Effector CD4-positive, alpha-beta T cell (primary cell): Measurements from ENCODE around the gene CYP2W1.

Experiments used
- DNase-seq: peaks from one replicate; pipeline ENCODE4 v3.0.0-alpha.2; 2020

Gene CYP2W1

GRCh38 chr7:982511-983003, 424 bp upstream of the CYP2W1 start:
- no peak for DNase-seq

DNA sequence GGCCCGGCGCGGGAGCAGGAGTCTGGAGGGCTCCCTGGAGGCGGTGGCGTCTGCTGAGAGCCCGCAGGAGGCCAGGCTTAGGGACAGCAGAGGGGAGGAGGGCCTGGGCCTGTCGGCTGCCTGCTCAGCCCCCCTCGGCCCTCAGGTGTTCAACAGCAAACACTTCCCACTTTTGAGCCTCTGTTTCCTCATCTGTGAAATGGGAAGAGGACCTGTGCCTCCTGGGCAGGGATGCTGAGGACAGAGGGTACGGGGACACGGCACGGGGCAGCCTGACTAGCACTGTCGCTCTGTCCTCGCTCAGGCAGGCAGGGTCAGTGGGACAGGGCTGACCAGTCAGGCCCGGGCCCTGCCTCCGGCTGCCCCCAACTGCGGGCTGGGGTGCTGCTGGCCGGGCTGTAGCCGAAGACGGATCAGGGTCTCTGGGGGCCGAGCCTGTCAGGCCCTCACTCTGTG, 663 bp downstream of the CYP2W1 start:
- no peak for DNase-seq

- no peak for DNase-seq
These were observed 1.6 kb downstream of the CYP2W1 start for GRCh38 chr7:984361-985126.

DNA sequence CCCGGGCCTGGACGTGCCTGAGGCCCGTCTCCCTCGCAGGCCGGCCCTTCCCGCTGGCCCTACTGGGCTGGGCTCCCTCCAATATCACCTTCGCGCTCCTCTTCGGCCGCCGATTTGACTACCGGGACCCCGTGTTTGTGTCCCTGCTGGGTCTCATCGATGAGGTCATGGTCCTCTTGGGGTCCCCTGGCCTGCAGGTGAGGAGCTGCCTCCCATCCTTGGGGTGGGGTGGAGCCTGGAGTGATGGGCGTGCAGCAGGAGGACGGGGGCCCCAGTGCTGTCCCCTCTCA, 2.1 kb downstream of the CYP2W1 start:
- DNase-seq: no peak

DNA sequence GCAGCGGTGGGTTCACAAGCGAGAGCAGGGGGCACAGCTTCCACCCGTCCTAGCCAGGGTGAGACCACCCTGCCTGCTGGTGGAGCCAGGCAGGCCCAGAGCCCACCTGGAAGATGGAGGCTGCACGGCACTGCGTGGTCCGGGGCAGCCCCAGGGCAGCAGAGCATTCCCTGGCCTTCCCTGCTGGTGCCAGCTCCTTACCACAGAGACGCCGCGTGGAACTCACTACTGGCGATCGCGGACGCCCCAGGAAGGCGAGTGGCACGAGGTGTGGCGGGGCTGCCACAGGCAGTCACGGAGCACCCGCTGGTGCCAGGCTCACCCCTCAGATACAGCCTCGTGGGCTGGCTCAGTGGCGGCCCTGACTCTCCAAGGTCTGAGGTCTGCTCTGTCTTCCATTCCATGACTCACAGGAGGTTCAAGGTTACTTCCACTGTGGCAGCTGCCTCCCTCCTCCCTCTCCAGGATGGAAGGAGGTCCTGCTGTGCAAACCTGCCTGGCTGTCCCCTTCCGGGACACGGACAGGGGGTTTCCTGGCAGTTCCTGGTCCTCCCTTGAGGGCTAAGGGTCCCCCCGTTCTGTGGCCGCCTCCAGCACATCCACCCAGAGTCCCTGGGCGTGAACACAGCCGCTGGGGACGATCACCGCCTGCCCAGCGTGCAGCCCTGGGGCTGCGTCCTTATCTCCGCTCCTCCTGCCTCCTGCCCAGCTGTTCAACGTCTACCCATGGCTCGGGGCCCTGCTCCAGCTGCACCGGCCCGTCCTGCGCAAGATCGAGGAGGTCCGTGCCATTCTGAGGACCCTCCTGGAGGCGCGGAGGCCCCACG, 3.1 kb downstream of the CYP2W1 start:
- DNase-seq: no peak

DNA sequence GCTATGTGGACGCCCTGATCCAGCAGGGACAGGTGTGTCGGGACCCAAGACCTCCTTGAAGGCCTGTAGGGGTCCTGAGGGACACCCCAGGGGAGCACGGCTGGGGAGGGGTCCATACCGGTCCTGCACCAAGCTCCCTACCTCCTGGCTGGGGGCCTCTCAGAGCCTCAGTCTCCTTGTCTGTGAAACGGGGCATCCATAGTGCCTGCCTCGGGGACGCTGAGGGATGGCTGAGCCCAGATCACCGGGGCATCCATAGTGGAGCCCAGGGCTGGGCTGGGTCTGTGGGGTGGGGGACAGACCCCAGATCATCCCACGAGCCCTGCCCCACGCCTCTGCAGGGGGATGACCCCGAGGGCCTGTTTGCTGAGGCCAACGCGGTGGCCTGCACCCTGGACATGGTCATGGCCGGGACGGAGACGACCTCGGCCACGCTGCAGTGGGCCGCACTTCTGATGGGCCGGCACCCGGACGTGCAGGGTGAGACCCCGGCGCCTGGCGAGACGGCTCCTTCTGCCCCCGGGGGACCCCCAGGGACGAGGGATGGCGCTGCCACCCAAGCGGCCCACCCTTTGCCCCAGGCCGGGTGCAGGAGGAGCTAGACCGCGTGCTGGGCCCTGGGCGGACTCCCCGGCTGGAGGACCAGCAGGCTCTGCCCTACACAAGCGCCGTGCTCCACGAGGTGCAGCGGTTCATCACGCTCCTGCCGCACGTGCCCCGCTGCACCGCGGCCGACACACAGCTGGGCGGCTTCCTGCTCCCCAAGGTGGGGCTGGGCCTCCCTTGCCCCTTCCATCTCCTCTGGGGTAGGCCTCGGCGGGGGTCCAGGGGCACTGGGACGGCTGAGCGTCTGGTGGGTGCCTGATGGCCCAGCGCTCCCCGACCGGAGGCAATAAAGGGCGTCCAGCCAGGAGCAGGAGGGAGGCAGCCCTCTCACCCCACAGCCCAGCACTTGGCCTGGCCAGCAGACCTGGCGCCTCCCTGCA, 4.1 kb downstream of the CYP2W1 start:
- DNase-seq: no peak

DNA sequence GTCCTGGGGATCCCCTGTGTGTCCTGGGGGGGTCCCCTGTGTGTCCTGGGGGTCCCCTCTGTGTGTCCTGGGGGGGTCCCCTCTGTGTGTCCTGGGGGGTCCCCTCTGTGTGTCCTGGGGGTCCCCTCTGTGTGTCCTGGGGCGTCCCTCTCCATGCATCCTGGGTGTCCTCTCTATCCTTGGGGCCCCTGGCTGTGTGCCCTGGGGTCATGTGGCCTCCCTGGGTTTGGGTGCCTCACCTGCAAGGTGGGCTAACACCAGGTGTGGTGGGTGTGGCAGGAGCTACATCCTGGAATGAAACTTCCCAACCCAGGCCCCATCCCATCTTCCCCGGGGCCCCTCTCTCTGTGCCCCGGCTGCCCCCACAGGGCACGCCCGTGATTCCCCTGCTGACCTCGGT, 4.9 kb downstream of the CYP2W1 start:
- no peak for DNase-seq

GRCh38 chr7:988426-988911, 5.5 kb downstream of the CYP2W1 start:
- DNase-seq: no peak

- no peak for DNase-seq
These were observed 6.1 kb downstream of the CYP2W1 start for GRCh38 chr7:988963-989529.

- no peak for DNase-seq
These were observed 7.5 kb downstream of the CYP2W1 start for GRCh38 chr7:990352-990932.

GRCh38 chr7:990933-991728, 8.2 kb downstream of the CYP2W1 start:
- DNase-seq: no peak

DNA sequence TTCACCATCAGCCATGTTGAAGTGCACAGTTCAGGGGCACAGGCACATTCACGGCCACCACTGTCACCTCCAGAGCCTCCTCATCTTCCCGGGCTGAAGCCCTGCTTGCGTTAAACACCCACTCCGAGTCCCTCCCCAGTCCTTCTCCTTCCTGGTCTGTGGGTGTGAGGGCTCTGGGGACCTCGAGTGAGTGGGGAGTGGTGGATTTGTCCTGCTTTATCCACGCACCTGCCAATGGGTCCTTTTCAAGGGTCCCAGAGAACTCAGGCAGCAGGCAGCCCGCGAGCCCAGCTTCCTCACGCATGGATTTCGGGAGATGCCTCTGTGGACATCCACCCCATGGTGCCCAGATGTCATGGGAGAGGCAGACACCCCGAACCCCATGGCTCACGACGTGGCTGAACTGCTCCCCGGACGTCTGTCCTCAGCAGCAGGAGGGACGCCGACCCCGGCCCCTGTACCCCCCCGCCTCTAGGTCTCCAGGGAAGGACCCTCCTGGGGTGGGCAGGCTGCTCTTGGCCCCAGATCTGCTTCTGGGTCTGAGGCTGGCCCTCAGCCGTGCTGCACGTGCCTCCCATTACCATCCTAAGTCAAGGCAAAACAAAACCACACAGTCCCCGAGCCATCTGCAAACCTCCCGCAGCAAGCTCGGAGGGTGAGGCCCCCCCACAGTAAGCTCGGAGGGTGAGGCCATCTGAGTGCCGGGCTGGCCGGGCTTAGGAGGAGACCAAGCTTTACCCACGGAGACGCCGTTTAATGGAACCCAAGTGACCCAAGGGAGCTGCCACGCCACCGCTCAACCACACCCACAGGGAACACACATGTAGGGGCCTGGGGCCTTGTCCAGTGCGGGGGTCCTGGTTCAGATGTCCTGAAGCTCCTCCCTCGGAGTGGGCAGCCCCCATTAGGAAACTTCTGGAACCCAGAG, 9.0 kb downstream of the CYP2W1 start:
- DNase-seq: no peak

DNA sequence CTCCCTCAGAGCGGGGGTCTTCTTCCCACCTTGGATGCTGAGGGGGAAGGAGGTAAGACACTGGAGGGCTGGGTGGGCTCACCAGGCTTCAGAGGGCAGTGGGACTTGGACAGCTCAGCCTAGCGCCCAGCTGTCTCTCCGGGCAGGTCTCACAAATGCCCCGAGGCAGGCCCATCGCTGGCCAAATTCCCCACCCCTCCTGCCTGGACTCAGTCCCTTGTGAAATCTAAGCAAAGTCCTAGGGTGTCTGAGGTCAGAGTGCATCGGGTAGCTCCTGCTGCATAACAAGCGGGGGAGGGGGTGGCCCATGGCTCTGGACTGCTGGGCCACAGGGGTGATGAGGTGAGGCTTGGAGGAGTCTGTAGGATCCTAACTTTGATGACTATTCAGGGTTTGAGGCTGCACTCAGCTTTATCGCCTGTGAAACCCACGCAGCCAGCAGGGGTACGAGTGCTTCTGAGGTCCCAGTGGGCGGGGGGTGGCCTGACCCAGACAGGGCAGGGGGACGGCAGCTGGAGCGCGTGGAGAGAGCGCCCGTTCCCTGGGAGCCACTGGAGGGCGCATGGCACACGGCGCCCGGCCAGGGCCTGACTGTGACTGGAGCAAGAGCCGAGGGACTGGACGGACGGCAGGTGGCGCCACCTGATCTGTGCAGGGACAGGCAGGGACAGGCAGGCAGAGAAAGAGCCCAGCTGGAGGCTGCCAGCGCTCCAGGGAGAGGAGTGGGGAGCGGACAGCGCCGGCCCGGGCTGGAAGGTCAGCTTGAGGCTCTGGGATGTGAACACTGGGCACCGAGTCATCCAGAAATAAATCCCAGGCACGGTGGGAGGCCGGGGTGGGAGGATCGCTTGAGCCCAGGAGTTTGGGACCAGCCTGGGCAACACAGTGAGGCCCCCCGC, 10.0 kb downstream of the CYP2W1 start:
- peak; percentile 94 for DNase-seq

DNA sequence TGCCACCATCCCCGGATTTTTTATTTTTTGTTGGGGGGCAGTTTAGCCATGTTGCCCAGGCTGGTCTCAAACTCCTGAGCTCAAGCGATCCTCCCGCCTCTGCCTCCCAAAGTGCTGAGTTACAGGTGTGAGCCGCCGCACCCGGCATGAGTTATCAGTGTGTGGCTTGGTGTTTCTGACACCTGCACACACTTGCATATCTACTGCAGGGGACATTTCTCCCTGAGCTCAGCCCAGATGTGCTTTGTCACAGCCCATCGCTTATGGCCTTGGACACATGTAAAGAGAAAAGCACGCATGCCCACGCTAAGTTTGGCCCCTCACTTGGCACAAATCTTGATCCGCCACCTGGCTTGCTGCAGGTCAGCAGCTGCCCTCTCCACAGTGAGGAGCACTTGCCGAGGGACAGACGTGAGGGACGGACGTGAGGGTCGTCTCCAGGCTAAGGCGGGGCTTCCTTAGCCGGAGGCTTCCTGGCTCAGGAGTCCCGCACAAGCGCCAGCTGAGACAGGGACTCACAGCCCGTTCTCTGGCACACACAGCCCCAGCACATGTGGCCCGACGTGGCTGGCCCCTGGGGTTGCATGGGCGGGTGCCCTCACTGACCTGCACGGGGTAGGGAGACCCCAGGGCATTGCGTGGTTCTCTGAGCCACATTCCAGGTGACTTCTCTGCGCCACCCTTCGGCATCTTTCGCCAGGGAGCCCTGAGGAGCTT, 11.8 kb downstream of the CYP2W1 start:
- no peak for DNase-seq

DNA sequence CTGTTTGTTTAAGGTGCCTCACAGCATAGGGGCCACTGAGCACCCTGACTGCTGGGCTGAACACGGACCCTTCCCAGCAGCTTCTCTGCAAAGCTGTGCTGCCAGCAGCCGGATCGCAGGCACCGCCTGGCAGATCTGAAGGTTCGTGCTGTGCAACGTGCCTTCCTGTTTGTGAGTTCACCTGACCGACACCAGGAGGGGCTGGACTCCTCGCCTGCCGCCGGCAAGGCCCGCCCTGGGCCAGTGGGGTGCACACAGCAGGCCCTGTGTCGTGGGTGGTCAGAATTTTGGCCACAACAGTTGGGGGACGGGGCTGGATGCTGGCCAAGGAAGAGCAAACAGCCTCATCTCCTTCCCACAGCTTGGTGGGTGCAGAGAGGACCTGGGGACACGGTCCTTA, 12.6 kb downstream of the CYP2W1 start:
- no peak for DNase-seq

- no peak for DNase-seq
These were observed 13.3 kb downstream of the CYP2W1 start for GRCh38 chr7:996079-996872.
